Frontal cortex (tissue), 4 donors: ENCODE results near the gene PCBP3. TPM values are rescaled to one million over a fixed set of nuclear protein-coding genes. Genes with fewer than 3 reads are reported as not detected.

Source experiments
- DNase-seq, 2 donors: peaks; one replicate each; pipeline ENCODE4 v3.0.0; 2012; ENCODE audit warnings: low spot score in 2 of 2
- FAIRE-seq: peaks from 2 replicates; lab custom pipeline; 2012; peaks lifted over from hg19 to GRCh38; lab: Jason Lieb, UNC
- total RNA-seq: library from RNA; depleted of rRNA; stranded (reverse); fragments of >200 nt; gene quantifications from one replicate; pipeline ENCODE4 v1.2.3, GENCODE V29; 2014
- donor health status: control.
- donor health status: control.
- donor health status: control.

The PCBP3 gene
- total RNA-seq, 1 donor from 2014 or later = 7.3 TPM

- FAIRE-seq (no peak), DNase-seq (no peak)
Observed at GRCh38 chr21:45818276-45818903, 174.9 kb downstream of the PCBP3 start.

GRCh38 chr21:45818904-45819285 is 175.4 kb downstream of the PCBP3 start:
- FAIRE-seq (no peak), DNase-seq (no peak)

GRCh38 chr21:45819478-45820170 is 176.1 kb downstream of the PCBP3 start:
- DNase-seq = no peak
- no peak for FAIRE-seq

- DNase-seq (peak; percentile 60 to 85), FAIRE-seq (no peak)
Observed at GRCh38 chr21:45820171-45821091, 176.9 kb downstream of the PCBP3 start.

GRCh38 chr21:45821315-45821962 is 177.9 kb downstream of the PCBP3 start:
- FAIRE-seq (no peak), DNase-seq (no peak)

GRCh38 chr21:45821998-45822397 is 178.5 kb downstream of the PCBP3 start:
- DNase-seq (no peak), FAIRE-seq (no peak)

GRCh38 chr21:45822429-45823099 is 179.0 kb downstream of the PCBP3 start:
- FAIRE-seq = no peak

GRCh38 chr21:45823100-45823681 is 179.7 kb downstream of the PCBP3 start:
- no peak for FAIRE-seq
- DNase-seq = no peak

More at GRCh38 chr21:45822429-45823099, 179.0 kb downstream of the PCBP3 start:
- no peak for DNase-seq

GRCh38 chr21:45824546-45825215 is 181.2 kb downstream of the PCBP3 start:
- DNase-seq (no peak), FAIRE-seq (no peak)

- FAIRE-seq = no peak
- no peak for DNase-seq
Observed at GRCh38 chr21:45825219-45825618, 181.7 kb downstream of the PCBP3 start.

- no peak for FAIRE-seq
- no peak for DNase-seq
Observed at GRCh38 chr21:45826676-45827301, 183.3 kb downstream of the PCBP3 start.

GRCh38 chr21:45827302-45827692 is 183.8 kb downstream of the PCBP3 start:
- FAIRE-seq = no peak
- DNase-seq = no peak

- no peak for DNase-seq
- no peak for FAIRE-seq
Observed at GRCh38 chr21:45827881-45828579, 184.5 kb downstream of the PCBP3 start.

GRCh38 chr21:45828580-45829570 is 185.3 kb downstream of the PCBP3 start:
- FAIRE-seq (no peak), DNase-seq (no peak)

GRCh38 chr21:45829668-45830067 is 186.1 kb downstream of the PCBP3 start:
- FAIRE-seq (no peak), DNase-seq (no peak)

- FAIRE-seq (no peak), DNase-seq (no peak)
Observed at GRCh38 chr21:45830221-45830640, 186.7 kb downstream of the PCBP3 start.
